B cell (primary cell): ENCODE data around the gene KRT80. TPM values are rescaled to one million over a fixed set of nuclear protein-coding genes. Genes with fewer than 3 reads are reported as not detected.

Experiments used
- ATAC-seq: fragments of 200-7000 bp; cut with Tn5 transposase; one replicate; pipeline ENCODE4 v1.10.0; 2021; ENCODE audit warnings: low read depth, mild to moderate bottlenecking, moderate number of reproducible peaks, moderate library complexity
- CTCF ChIA-PET: fragments of 350-600 bp; sonication (Branson Sonifier 250); formaldehyde crosslinking; loops from one replicate; lab custom pipeline; 2021; ENCODE audit warnings: antibody characterized with exemption, inconsistent platforms; lab: Charles Lee
- POLR2A ChIA-PET: fragments of 350-600 bp; sonication (Branson Sonifier 250); formaldehyde crosslinking; loops from one replicate; lab custom pipeline; 2021; ENCODE audit warnings: antibody characterized with exemption; lab: Charles Lee
- DNase-seq: peaks from one replicate; pipeline ENCODE4 v3.0.0; 2013
- H2AFZ ChIP-seq: 2 replicates; pipeline ENCODE4 v1.6.1; 2012; ENCODE audit warnings: mild to moderate bottlenecking, low read depth, low read length; ENCODE audit not compliant: insufficient read depth, poor library complexity, severe bottlenecking
- H3K27ac ChIP-seq, 2 donors: 1 replicate in 1 of 2; 2 replicates in 1 of 2; pipeline ENCODE4 v1.5.1; 2012 to 2013; ENCODE audit warnings: low read length in 2 of 2, mild to moderate bottlenecking in 2 of 2, moderate library complexity in 1 of 2
- H3K27me3 ChIP-seq, 4 experiments: fragments of 200-600 bp in 1 of 4; sonication (generic) in 1 of 4; replicated peaks in 1 of 4; 1 replicate in 2 of 4; 2 replicates in 2 of 4; pipeline versions ENCODE4 v1.6.1 to v1.7.0; 2013 to 2016; ENCODE audit warnings: low read length in 3 of 4, mild to moderate bottlenecking in 2 of 4, mixed read lengths in 1 of 4, moderate library complexity in 1 of 4; ENCODE audit not compliant: insufficient read depth in 4 of 4, control insufficient read depth in 3 of 4; ENCODE audit errors: control extremely low read depth in 1 of 4
- H3K36me3 ChIP-seq, 2 experiments: replicated peaks in 1 of 2; 1 replicate in 1 of 2; 2 replicates in 1 of 2; pipeline versions ENCODE4 v1.6.1 to v1.7.1; 2013; ENCODE audit warnings: low read length in 1 of 2; ENCODE audit not compliant: insufficient read depth in 2 of 2, control insufficient read depth in 1 of 2; ENCODE audit errors: control extremely low read depth in 1 of 2, extremely low read depth in 1 of 2
- H3K4me1 ChIP-seq, 2 donors: fragments of 200-600 bp in 1 of 2; sonication (generic) in 1 of 2; 1 replicate in 1 of 2; 2 replicates in 1 of 2; pipeline versions ENCODE4 v1.5.1 to v1.6.1; 2013 to 2017; ENCODE audit warnings: low read length in 2 of 2; ENCODE audit not compliant: control insufficient read depth in 2 of 2, insufficient read depth in 2 of 2
- H3K4me2 ChIP-seq: replicated peaks from 2 replicates; pipeline ENCODE3; 2012; ENCODE audit warnings: mild to moderate bottlenecking, low read depth, low read length; ENCODE audit not compliant: poor library complexity, severe bottlenecking
- H3K4me3 ChIP-seq, 5 experiments: fragments of 200-600 bp in 1 of 5; sonication (generic) in 1 of 5; 1 replicate in 3 of 5; 2 replicates in 2 of 5; pipeline versions ENCODE4 v1.5.1 to v1.7.0; 2011 to 2016; ENCODE audit warnings: low read length in 4 of 5, mild to moderate bottlenecking in 4 of 5, low read depth in 2 of 5, control low read depth in 1 of 5, moderate library complexity in 1 of 5; ENCODE audit not compliant: insufficient read depth in 1 of 5; ENCODE audit errors: control extremely low read depth in 1 of 5, extremely low read depth in 1 of 5
- H3K79me2 ChIP-seq: fragments of 200-600 bp; sonication (generic); one replicate; pipeline ENCODE4 v1.6.0; 2016; ENCODE audit warnings: low read length; ENCODE audit not compliant: control insufficient read depth, insufficient read depth
- H3K9ac ChIP-seq: fragments of 200-600 bp; sonication (generic); 2 replicates; pipeline ENCODE4 v1.6.1; 2017; ENCODE audit warnings: mild to moderate bottlenecking, low read length, moderate library complexity
- H3K9me3 ChIP-seq, 3 donors: one replicate each; pipeline versions ENCODE4 v1.6.1 to v1.7.1; 2013; ENCODE audit warnings: low read length in 2 of 3; ENCODE audit not compliant: control insufficient read depth in 2 of 3, insufficient read depth in 1 of 3; ENCODE audit errors: control extremely low read depth in 1 of 3
- H4K20me1 ChIP-seq: 2 replicates; pipeline ENCODE4 v1.6.0; 2012; ENCODE audit warnings: mild to moderate bottlenecking, low read length; ENCODE audit not compliant: insufficient read depth, control insufficient read depth, poor library complexity, severe bottlenecking
- H3K27ac Mint-ChIP-seq: one replicate; pipeline ENCODE4 v1.8.0; 2021; ENCODE audit warnings: mixed read lengths
- H3K27me3 Mint-ChIP-seq: one replicate; pipeline ENCODE4 v1.8.0; 2021; ENCODE audit warnings: mixed read lengths
- H3K4me1 Mint-ChIP-seq: one replicate; pipeline ENCODE4 v1.8.0; 2021; ENCODE audit warnings: mixed read lengths
- H3K4me3 Mint-ChIP-seq: one replicate; pipeline ENCODE4 v1.8.0; 2021; ENCODE audit warnings: mixed read lengths
- H3K9me3 Mint-ChIP-seq: one replicate; pipeline ENCODE4 v1.8.0; 2022; ENCODE audit warnings: mixed read lengths; ENCODE audit not compliant: insufficient read depth
- EZH2 ChIP-seq: IDR thresholded peaks from 2 replicates; pipeline ENCODE4 v1.6.1; 2012; ENCODE audit warnings: borderline replicate concordance, low read depth, mild to moderate bottlenecking, moderate library complexity, low read length; ENCODE audit not compliant: insufficient read depth, poor library complexity, severe bottlenecking
- WGBS: methylation state at CpG from one replicate; pipeline ENCODE4 v1.1.5; 2013; ENCODE audit warnings: missing lambda C conversion rate; ENCODE audit not compliant: insufficient coverage; 5-methylcytosine and 5-hydroxymethylcytosine counted together
- intact Hi-C: fragments of 100-400 bp; cut with micrococcal nuclease; formaldehyde crosslinking; loops from one replicate; pipeline ENCODE4 v1.10.0; 2022
- polyA plus RNA-seq: library from polyadenylated mRNA; depleted of rRNA; stranded (reverse); fragments of >200 nt; gene quantifications from 2 replicates; pipeline ENCODE4 v1.2.3, GENCODE V29; 2012
- total RNA-seq, 2 donors: library from RNA; stranded (reverse); fragments of 120-200 nt in 1 of 2; gene quantifications; 1 replicate in 1 of 2; 2 replicates in 1 of 2; pipeline versions ENCODE4 v1.2.3 to v1.2.4, GENCODE V29; 2013 to 2022
- TF ChIP-seq, protein P1 (sequence below): fragments of 200-600 bp; IDR thresholded peaks from one replicate; pipeline ENCODE4 v1.8.0; 2022; ENCODE audit warnings: antibody characterized with exemption, mild to moderate bottlenecking

The KRT80 gene
- total and polyA plus RNA-seq, 2 donors (not counting 1 experiment from before 2014, with no cell fraction given) = not detected

DNA sequence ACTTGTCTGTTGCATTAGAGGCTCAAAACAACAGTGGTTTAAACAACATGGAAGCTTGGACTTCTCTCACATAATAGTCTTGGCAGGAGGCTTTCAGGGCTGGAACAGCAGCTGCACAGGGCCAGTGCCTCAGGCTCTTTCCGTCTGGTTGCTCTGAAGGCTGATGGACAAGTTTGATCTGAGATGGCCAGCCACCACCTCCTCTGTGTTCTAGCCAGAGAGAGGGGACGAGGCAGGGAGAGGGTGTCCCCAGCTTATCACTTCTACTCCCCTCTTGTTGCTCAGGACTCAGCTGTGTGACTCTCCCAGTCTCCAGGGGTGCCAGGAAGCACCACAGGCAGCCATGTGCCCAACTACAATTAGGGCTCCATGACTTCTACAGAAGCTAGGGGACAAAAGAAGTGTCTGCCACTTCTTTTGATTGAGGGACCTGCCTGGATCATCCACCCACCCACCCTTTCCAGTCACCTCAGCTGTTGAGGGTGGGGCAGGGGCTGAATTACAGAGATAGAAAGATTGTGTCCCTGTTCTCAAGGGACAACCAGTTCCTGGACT lies 65.7 kb downstream of the KRT80 start:
- ChIA-PET POLR2A (no interaction called here), CTCF (interaction anchor here (1.5 to 11.3 kb wide), 2 partner anchors 101 to 134 kb away, joined by 6 to 407 read pairs; no protein-coding TSS in a partner anchor)
- no peak overlapping the region for H3K4me2 ChIP-seq
- H4K20me1 ChIP-seq = no peaks in the 10 kb centered on the region
- DNase-seq (no peak), ATAC-seq (no peak)
- TF ChIP-seq, protein P1, sequence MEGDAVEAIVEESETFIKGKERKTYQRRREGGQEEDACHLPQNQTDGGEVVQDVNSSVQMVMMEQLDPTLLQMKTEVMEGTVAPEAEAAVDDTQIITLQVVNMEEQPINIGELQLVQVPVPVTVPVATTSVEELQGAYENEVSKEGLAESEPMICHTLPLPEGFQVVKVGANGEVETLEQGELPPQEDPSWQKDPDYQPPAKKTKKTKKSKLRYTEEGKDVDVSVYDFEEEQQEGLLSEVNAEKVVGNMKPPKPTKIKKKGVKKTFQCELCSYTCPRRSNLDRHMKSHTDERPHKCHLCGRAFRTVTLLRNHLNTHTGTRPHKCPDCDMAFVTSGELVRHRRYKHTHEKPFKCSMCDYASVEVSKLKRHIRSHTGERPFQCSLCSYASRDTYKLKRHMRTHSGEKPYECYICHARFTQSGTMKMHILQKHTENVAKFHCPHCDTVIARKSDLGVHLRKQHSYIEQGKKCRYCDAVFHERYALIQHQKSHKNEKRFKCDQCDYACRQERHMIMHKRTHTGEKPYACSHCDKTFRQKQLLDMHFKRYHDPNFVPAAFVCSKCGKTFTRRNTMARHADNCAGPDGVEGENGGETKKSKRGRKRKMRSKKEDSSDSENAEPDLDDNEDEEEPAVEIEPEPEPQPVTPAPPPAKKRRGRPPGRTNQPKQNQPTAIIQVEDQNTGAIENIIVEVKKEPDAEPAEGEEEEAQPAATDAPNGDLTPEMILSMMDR = no peak
- no peak for TF ChIP-seq EZH2
- no peak overlapping the region for H3K4me3 ChIP-seq
- intact Hi-C loops = no loop called here
- 100% methylated on average over 1 of the region's 2 CpGs for WGBS
- H3K27me3 Mint-ChIP-seq = peaks cover 21% of the 10 kb centered on the region
- no peak overlapping the region for H3K27ac Mint-ChIP-seq
- no peaks in the 10 kb centered on the region for H3K79me2 ChIP-seq
- no peak overlapping the region for H2AFZ ChIP-seq
- peaks cover 6% of the 10 kb centered on the region for H3K4me1 Mint-ChIP-seq
- no peaks in the 10 kb centered on the region for H3K9me3 Mint-ChIP-seq
- H3K9ac ChIP-seq = no peak overlapping the region
- H3K36me3 ChIP-seq = no peaks in the 10 kb centered on the region
- H3K27ac ChIP-seq = no peak overlapping the region
- H3K9me3 ChIP-seq = peaks cover 0 to 5% (median 0%) of the 10 kb centered on the region in 3 donors
- H3K4me1 ChIP-seq = peaks cover 3 to 6% of the 10 kb centered on the region in 2 donors
- H3K4me3 Mint-ChIP-seq = no peak overlapping the region
- H3K27me3 ChIP-seq = peaks cover 0 to 31% (median 9%) of the 10 kb centered on the region in 4 experiments

- 81% methylated on average over 5 of the region's 6 CpGs for WGBS
- H2AFZ ChIP-seq = no peak overlapping the region
- ATAC-seq (no peak), DNase-seq (no peak)
- POLR2A ChIA-PET = no interaction called here
- peaks cover 3 to 6% of the 10 kb centered on the region in 2 donors for H3K4me1 ChIP-seq
- H3K4me1 Mint-ChIP-seq = peaks cover 9% of the 10 kb centered on the region
- intact Hi-C loops = no loop called here
- no peaks in the 10 kb centered on the region for H4K20me1 ChIP-seq
- H3K9me3 Mint-ChIP-seq = no peaks in the 10 kb centered on the region
- H3K4me3 ChIP-seq = no peak overlapping the region
- no peak overlapping the region for H3K4me3 Mint-ChIP-seq
- TF ChIP-seq, protein P1 = no peak
- no peak for TF ChIP-seq EZH2
- H3K9me3 ChIP-seq = no peaks in the 10 kb centered on the region
- no peak overlapping the region for H3K27ac ChIP-seq
- CTCF ChIA-PET = interaction anchor here (0.7 to 11.3 kb wide), 3 partner anchors 32 to 133 kb away, joined by 3 to 407 read pairs (median 6); no protein-coding TSS in a partner anchor
- no peak overlapping the region for H3K4me2 ChIP-seq
- H3K27me3 Mint-ChIP-seq = peaks cover 21% of the 10 kb centered on the region
- no peak overlapping the region for H3K9ac ChIP-seq
- H3K36me3 ChIP-seq = no peaks in the 10 kb centered on the region
- no peak overlapping the region for H3K27ac Mint-ChIP-seq
- H3K79me2 ChIP-seq = no peaks in the 10 kb centered on the region
- peaks cover 0 to 31% (median 9%) of the 10 kb centered on the region in 4 experiments for H3K27me3 ChIP-seq
Measured at GRCh38 chr12:52125476-52125900, 66.3 kb downstream of the KRT80 start.
